ENCODE data around the gene SMAD2.

SMAD2 gene

GRCh38 chr18:47802802-47803201 lies 127.7 kb downstream of the SMAD2 start:
- no peak overlapping the region for H3K27ac ChIP-seq (ENCODE audit: low read length)

GRCh38 chr18:47801817-47802216 lies 128.6 kb downstream of the SMAD2 start:
- H3K9me3 ChIP-seq (ENCODE audit: control insufficient read depth in 1 of 2, low read length in 2 of 2), result peaks cover 0 to 3% of the 10 kb centered on the region in 2 donors
- H3K27ac ChIP-seq (ENCODE audit: low read length), result no peak overlapping the region
- no peaks in the 10 kb centered on the region for H3K4me1 ChIP-seq (ENCODE audit: control insufficient read depth in 1 of 2, insufficient read depth in 2 of 2, low read length in 2 of 2)
- H3K36me3 ChIP-seq (ENCODE audit: control insufficient read depth in 1 of 2, insufficient read depth in 2 of 2, low read length in 2 of 2), result no peaks in the 10 kb centered on the region
- no peaks in the 10 kb centered on the region for H3K27me3 ChIP-seq (ENCODE audit: low read depth, low read length)
- H3K4me3 ChIP-seq (ENCODE audit: low read depth in 1 of 2, low read length in 2 of 2), result no peak overlapping the region

More at GRCh38 chr18:47802802-47803201, 127.7 kb downstream of the SMAD2 start:
- no peaks in the 10 kb centered on the region for H3K4me1 ChIP-seq (ENCODE audit: control insufficient read depth in 1 of 2, insufficient read depth in 2 of 2, low read length in 2 of 2)
- H3K27me3 ChIP-seq (ENCODE audit: low read depth, low read length), result no peaks in the 10 kb centered on the region
- H3K36me3 ChIP-seq (ENCODE audit: control insufficient read depth in 1 of 2, insufficient read depth in 2 of 2, low read length in 2 of 2), result no peaks in the 10 kb centered on the region
- peaks cover 0 to 3% of the 10 kb centered on the region in 2 donors for H3K9me3 ChIP-seq (ENCODE audit: control insufficient read depth in 1 of 2, low read length in 2 of 2)
- H3K4me3 ChIP-seq (ENCODE audit: low read depth in 1 of 2, low read length in 2 of 2), result no peak overlapping the region

GRCh38 chr18:47800756-47801155 lies 129.7 kb downstream of the SMAD2 start:
- Histone ChIP-seq H3K36me3 (ENCODE audit: control insufficient read depth in 1 of 2, insufficient read depth in 2 of 2, low read length in 2 of 2) (no peaks in the 10 kb centered on the region), H3K27ac (ENCODE audit: low read length) (no peak overlapping the region), H3K9me3 (ENCODE audit: control insufficient read depth in 1 of 2, low read length in 2 of 2) (peaks cover 0 to under 1% of the 10 kb centered on the region in 2 donors), H3K4me3 (ENCODE audit: low read depth in 1 of 2, low read length in 2 of 2) (no peak overlapping the region), H3K27me3 (ENCODE audit: low read depth, low read length) (no peaks in the 10 kb centered on the region), H3K4me1 (ENCODE audit: control insufficient read depth in 1 of 2, insufficient read depth in 2 of 2, low read length in 2 of 2) (peaks cover 0 to under 1% of the 10 kb centered on the region in 2 donors)

GRCh38 chr18:47800248-47800647 lies 130.2 kb downstream of the SMAD2 start:
- H3K4me1 ChIP-seq (ENCODE audit: control insufficient read depth in 1 of 2, insufficient read depth in 2 of 2, low read length in 2 of 2), result peaks cover 0 to 5% of the 10 kb centered on the region in 2 donors
- no peaks in the 10 kb centered on the region for H3K27me3 ChIP-seq (ENCODE audit: low read depth, low read length)
- no peak overlapping the region for H3K4me3 ChIP-seq (ENCODE audit: low read depth in 1 of 2, low read length in 2 of 2)
- no peaks in the 10 kb centered on the region for H3K9me3 ChIP-seq (ENCODE audit: control insufficient read depth in 1 of 2, low read length in 2 of 2)
- H3K27ac ChIP-seq (ENCODE audit: low read length), result no peak overlapping the region
- no peaks in the 10 kb centered on the region for H3K36me3 ChIP-seq (ENCODE audit: control insufficient read depth in 1 of 2, insufficient read depth in 2 of 2, low read length in 2 of 2)

- Histone ChIP-seq H3K27ac (ENCODE audit: low read length) (no peak overlapping the region), H3K4me3 (ENCODE audit: low read depth in 1 of 2, low read length in 2 of 2) (no peak overlapping the region), H3K36me3 (ENCODE audit: control insufficient read depth in 1 of 2, insufficient read depth in 2 of 2, low read length in 2 of 2) (no peaks in the 10 kb centered on the region), H3K27me3 (ENCODE audit: low read depth, low read length) (no peaks in the 10 kb centered on the region), H3K4me1 (ENCODE audit: control insufficient read depth in 1 of 2, insufficient read depth in 2 of 2, low read length in 2 of 2) (peaks cover 0 to 12% of the 10 kb centered on the region in 2 donors), H3K9me3 (ENCODE audit: control insufficient read depth in 1 of 2, low read length in 2 of 2) (no peaks in the 10 kb centered on the region)
These were observed 131.1 kb downstream of the SMAD2 start for GRCh38 chr18:47799376-47799775.

GRCh38 chr18:47798366-47798765 lies 132.1 kb downstream of the SMAD2 start:
- H3K4me3 ChIP-seq (ENCODE audit: low read depth in 1 of 2, low read length in 2 of 2), result no peak overlapping the region
- no peaks in the 10 kb centered on the region for H3K9me3 ChIP-seq (ENCODE audit: control insufficient read depth in 1 of 2, low read length in 2 of 2)
- H3K36me3 ChIP-seq (ENCODE audit: control insufficient read depth in 1 of 2, insufficient read depth in 2 of 2, low read length in 2 of 2), result no peaks in the 10 kb centered on the region
- no peaks in the 10 kb centered on the region for H3K27me3 ChIP-seq (ENCODE audit: low read depth, low read length)
- H3K27ac ChIP-seq (ENCODE audit: low read length), result no peak overlapping the region
- peaks cover 0 to 12% of the 10 kb centered on the region in 2 donors for H3K4me1 ChIP-seq (ENCODE audit: control insufficient read depth in 1 of 2, insufficient read depth in 2 of 2, low read length in 2 of 2)

GRCh38 chr18:47797126-47797525 lies 133.3 kb downstream of the SMAD2 start:
- Histone ChIP-seq H3K36me3 (ENCODE audit: control insufficient read depth in 1 of 2, insufficient read depth in 2 of 2, low read length in 2 of 2) (no peaks in the 10 kb centered on the region), H3K27ac (ENCODE audit: low read length) (no peak overlapping the region), H3K4me3 (ENCODE audit: low read depth in 1 of 2, low read length in 2 of 2) (no peak overlapping the region), H3K27me3 (ENCODE audit: low read depth, low read length) (no peaks in the 10 kb centered on the region), H3K9me3 (ENCODE audit: control insufficient read depth in 1 of 2, low read length in 2 of 2) (no peaks in the 10 kb centered on the region), H3K4me1 (ENCODE audit: control insufficient read depth in 1 of 2, insufficient read depth in 2 of 2, low read length in 2 of 2) (peaks cover 0 to 12% of the 10 kb centered on the region in 2 donors)

GRCh38 chr18:47795434-47795814 lies 135.0 kb downstream of the SMAD2 start:
- H3K27ac ChIP-seq (ENCODE audit: low read length), result no peak overlapping the region
- no peaks in the 10 kb centered on the region for H3K9me3 ChIP-seq (ENCODE audit: control insufficient read depth in 1 of 2, low read length in 2 of 2)
- H3K4me3 ChIP-seq (ENCODE audit: low read depth in 1 of 2, low read length in 2 of 2), result no peak overlapping the region
- peaks cover 0 to 12% of the 10 kb centered on the region in 2 donors for H3K4me1 ChIP-seq (ENCODE audit: control insufficient read depth in 1 of 2, insufficient read depth in 2 of 2, low read length in 2 of 2)
- H3K36me3 ChIP-seq (ENCODE audit: control insufficient read depth in 1 of 2, insufficient read depth in 2 of 2, low read length in 2 of 2), result no peaks in the 10 kb centered on the region
- no peaks in the 10 kb centered on the region for H3K27me3 ChIP-seq (ENCODE audit: low read depth, low read length)

GRCh38 chr18:47794725-47795433 lies 135.6 kb downstream of the SMAD2 start:
- no peaks in the 10 kb centered on the region for H3K36me3 ChIP-seq (ENCODE audit: control insufficient read depth in 1 of 2, insufficient read depth in 2 of 2, low read length in 2 of 2)
- H3K27me3 ChIP-seq (ENCODE audit: low read depth, low read length), result no peaks in the 10 kb centered on the region
- no peak overlapping the region for H3K27ac ChIP-seq (ENCODE audit: low read length)
- no peak overlapping the region for H3K4me3 ChIP-seq (ENCODE audit: low read depth in 1 of 2, low read length in 2 of 2)
- no peaks in the 10 kb centered on the region for H3K9me3 ChIP-seq (ENCODE audit: control insufficient read depth in 1 of 2, low read length in 2 of 2)
- H3K4me1 ChIP-seq (ENCODE audit: control insufficient read depth in 1 of 2, insufficient read depth in 2 of 2, low read length in 2 of 2), result peaks cover 0 to 12% of the 10 kb centered on the region in 2 donors

GRCh38 chr18:47793609-47794008 lies 136.8 kb downstream of the SMAD2 start:
- H3K27me3 ChIP-seq (ENCODE audit: low read depth, low read length), result no peaks in the 10 kb centered on the region
- no peaks in the 10 kb centered on the region for H3K9me3 ChIP-seq (ENCODE audit: control insufficient read depth in 1 of 2, low read length in 2 of 2)
- H3K4me3 ChIP-seq (ENCODE audit: low read depth in 1 of 2, low read length in 2 of 2), result no peak overlapping the region
- no peak overlapping the region for H3K27ac ChIP-seq (ENCODE audit: low read length)
- H3K4me1 ChIP-seq (ENCODE audit: control insufficient read depth in 1 of 2, insufficient read depth in 2 of 2, low read length in 2 of 2), result peaks cover 0 to 12% of the 10 kb centered on the region in 2 donors
- H3K36me3 ChIP-seq (ENCODE audit: control insufficient read depth in 1 of 2, insufficient read depth in 2 of 2, low read length in 2 of 2), result no peaks in the 10 kb centered on the region

GRCh38 chr18:47791461-47791985 lies 138.9 kb downstream of the SMAD2 start:
- H3K4me1 ChIP-seq (ENCODE audit: control insufficient read depth in 1 of 2, insufficient read depth in 2 of 2, low read length in 2 of 2), result peaks cover 0 to 12% of the 10 kb centered on the region in 2 donors
- no peaks in the 10 kb centered on the region for H3K36me3 ChIP-seq (ENCODE audit: control insufficient read depth in 1 of 2, insufficient read depth in 2 of 2, low read length in 2 of 2)
- H3K27ac ChIP-seq (ENCODE audit: low read length), result no peak overlapping the region
- no peak overlapping the region for H3K4me3 ChIP-seq (ENCODE audit: low read depth in 1 of 2, low read length in 2 of 2)
- no peaks in the 10 kb centered on the region for H3K9me3 ChIP-seq (ENCODE audit: control insufficient read depth in 1 of 2, low read length in 2 of 2)
- no peaks in the 10 kb centered on the region for H3K27me3 ChIP-seq (ENCODE audit: low read depth, low read length)

- H3K36me3 ChIP-seq (ENCODE audit: control insufficient read depth in 1 of 2, insufficient read depth in 2 of 2, low read length in 2 of 2), result no peaks in the 10 kb centered on the region
- no peaks in the 10 kb centered on the region for H3K27me3 ChIP-seq (ENCODE audit: low read depth, low read length)
- no peak overlapping the region for H3K27ac ChIP-seq (ENCODE audit: low read length)
- H3K4me1 ChIP-seq (ENCODE audit: control insufficient read depth in 1 of 2, insufficient read depth in 2 of 2, low read length in 2 of 2), result peaks cover 0 to 5% of the 10 kb centered on the region in 2 donors
- peaks cover 0 to 1% of the 10 kb centered on the region in 2 donors for H3K9me3 ChIP-seq (ENCODE audit: control insufficient read depth in 1 of 2, low read length in 2 of 2)
- H3K4me3 ChIP-seq (ENCODE audit: low read depth in 1 of 2, low read length in 2 of 2), result no peak overlapping the region
These were observed 140.4 kb downstream of the SMAD2 start for GRCh38 chr18:47790036-47790435.
